PC-3 (cell line): Measurements from ENCODE around the gene LRRC63. TPM values are rescaled to one million over a fixed set of nuclear protein-coding genes. Genes with fewer than 3 reads are reported as not detected.

Source experiments
- ATAC-seq: fragments of 200-7000 bp; cut with Tn5 transposase; 2 replicates; pipeline ENCODE4 v1.9.1; 2020; ENCODE audit warnings: mild to moderate bottlenecking, moderate library complexity
- BruUV-seq: library from RNA; stranded (reverse); fragments of 400-500 nt; replicated peaks from 2 replicates; lab custom pipeline; 2021; lab: Mats Ljungman, UMichigan
- CTCF ChIA-PET: fragments of 300-600 bp; sonication (Branson Sonifier 250); formaldehyde crosslinking; loops from one replicate; lab custom pipeline; 2022; ENCODE audit warnings: antibody characterized with exemption; lab: Charles Lee
- POLR2A ChIA-PET: fragments of 300-600 bp; sonication (Branson Sonifier 250); formaldehyde crosslinking; loops from one replicate; lab custom pipeline; 2022; ENCODE audit warnings: antibody characterized with exemption; ENCODE audit not compliant: unreplicated experiment; lab: Charles Lee
- DNase-seq: peaks from one replicate; pipeline ENCODE4 v3.0.0-alpha.2; 2015
- H2AFZ ChIP-seq: fragments of 300-600 bp; sonication (generic); 2 replicates; pipeline ENCODE4 v1.6.0; 2016; ENCODE audit warnings: antibody characterized with exemption, low read length
- H3F3A ChIP-seq: fragments of 300-600 bp; sonication (generic); one replicate; pipeline ENCODE4 v1.6.0; 2017; ENCODE audit warnings: antibody characterized with exemption, low read length, control low read depth, mild to moderate bottlenecking; ENCODE audit not compliant: unreplicated experiment
- H3K27ac ChIP-seq: fragments of 300-600 bp; sonication (generic); 2 replicates; pipeline ENCODE4 v1.5.1; 2016; ENCODE audit warnings: mild to moderate bottlenecking, low read length
- H3K27me3 ChIP-seq: fragments of 300-600 bp; sonication (generic); 2 replicates; pipeline ENCODE4 v1.6.1; 2016; ENCODE audit warnings: low read length, mixed read lengths
- H3K36me3 ChIP-seq: fragments of 300-600 bp; sonication (generic); 2 replicates; pipeline ENCODE4 v1.6.1; 2016; ENCODE audit warnings: low read depth, mixed run types, low read length, mixed read lengths
- H3K4me1 ChIP-seq: fragments of 300-600 bp; sonication (generic); 2 replicates; pipeline ENCODE4 v1.5.1; 2016; ENCODE audit warnings: low read length; ENCODE audit not compliant: insufficient read depth
- H3K4me2 ChIP-seq: fragments of 300-600 bp; sonication (generic); 2 replicates; pipeline ENCODE4 v1.6.0; 2016; ENCODE audit warnings: low read length
- H3K4me3 ChIP-seq: fragments of 300-600 bp; sonication (generic); 2 replicates; pipeline ENCODE4 v1.5.1; 2016; ENCODE audit warnings: mild to moderate bottlenecking, low read length, mixed read lengths
- H3K79me2 ChIP-seq: fragments of 300-600 bp; sonication (generic); 2 replicates; pipeline ENCODE4 v1.6.1; 2017; ENCODE audit warnings: low read length, mixed read lengths
- H3K9ac ChIP-seq: fragments of 300-600 bp; sonication (generic); 2 replicates; pipeline ENCODE4 v1.6.0; 2016; ENCODE audit warnings: mild to moderate bottlenecking, low read length
- H3K9me2 ChIP-seq: fragments of 300-600 bp; sonication (generic); replicated peaks from 2 replicates; pipeline ENCODE4 v1.6.1; 2016; ENCODE audit warnings: mixed run types, low read length, mixed read lengths
- H3K9me3 ChIP-seq: fragments of 300-600 bp; sonication (generic); 2 replicates; pipeline ENCODE4 v1.6.1; 2016; ENCODE audit warnings: low read length, mixed read lengths
- H4K20me1 ChIP-seq: fragments of 300-600 bp; sonication (generic); 2 replicates; pipeline ENCODE4 v1.6.1; 2016; ENCODE audit warnings: low read length, mixed read lengths
- EZH2 ChIP-seq: fragments of 300-600 bp; sonication (generic); IDR thresholded peaks from one replicate; pipeline ENCODE4 v1.6.1; 2017; ENCODE audit warnings: antibody characterized with exemption, mild to moderate bottlenecking, low read length; ENCODE audit not compliant: unreplicated experiment
- EZH2phosphoT487 ChIP-seq: fragments of 300-600 bp; sonication (generic); IDR thresholded peaks from 2 replicates; pipeline ENCODE4 v1.6.1; 2018; ENCODE audit warnings: mild to moderate bottlenecking, antibody characterized with exemption, low read length, borderline replicate concordance
- intact Hi-C: fragments of 100-400 bp; cut with micrococcal nuclease; formaldehyde crosslinking; loops from 2 replicates; pipeline ENCODE4 v1.9.0; 2023
- total RNA-seq: library from RNA; depleted of rRNA; stranded (reverse); fragments of >200 nt; gene quantifications from 2 replicates; pipeline ENCODE4 v1.2.3, GENCODE V29; 2014
- TF ChIP-seq, protein P1 (sequence below): fragments of 300-600 bp; sonication (generic); conservative IDR thresholded peaks from 2 replicates; pipeline ENCODE4 v1.5.1; 2017; ENCODE audit warnings: antibody characterized with exemption, low read depth, mild to moderate bottlenecking, low read length

LRRC63 gene
- total RNA-seq, 1 experiment from 2014 or later, result 0.26 TPM

- Histone ChIP-seq H3F3A (no peaks in the 10 kb centered on the region), H2AFZ (no peak overlapping the region), H3K4me3 (peak overlapping the region; percentile 41; the same call in 1 of the 2 replicates), H3K27ac (no peak overlapping the region), H3K27me3 (no peaks in the 10 kb centered on the region), H4K20me1 (peaks cover 3% of the 10 kb centered on the region; the same call in 1 of the 2 replicates), H3K9me3 (no peaks in the 10 kb centered on the region), H3K4me2 (peak overlapping the region; percentile 94), H3K36me3 (no peaks in the 10 kb centered on the region; the same call in 1 of the 2 replicates), H3K9me2 (no peaks in the 10 kb centered on the region), H3K79me2 (peaks cover 73% of the 10 kb centered on the region), H3K9ac (no peak overlapping the region), H3K4me1 (0 out of 2 replicates have a peak, but pooled peaks cover 5% of the 10 kb centered on the region)
- TF ChIP-seq EZH2 (no peak), EZH2phosphoT487 (no peak)
- TF ChIP-seq, protein P1, sequence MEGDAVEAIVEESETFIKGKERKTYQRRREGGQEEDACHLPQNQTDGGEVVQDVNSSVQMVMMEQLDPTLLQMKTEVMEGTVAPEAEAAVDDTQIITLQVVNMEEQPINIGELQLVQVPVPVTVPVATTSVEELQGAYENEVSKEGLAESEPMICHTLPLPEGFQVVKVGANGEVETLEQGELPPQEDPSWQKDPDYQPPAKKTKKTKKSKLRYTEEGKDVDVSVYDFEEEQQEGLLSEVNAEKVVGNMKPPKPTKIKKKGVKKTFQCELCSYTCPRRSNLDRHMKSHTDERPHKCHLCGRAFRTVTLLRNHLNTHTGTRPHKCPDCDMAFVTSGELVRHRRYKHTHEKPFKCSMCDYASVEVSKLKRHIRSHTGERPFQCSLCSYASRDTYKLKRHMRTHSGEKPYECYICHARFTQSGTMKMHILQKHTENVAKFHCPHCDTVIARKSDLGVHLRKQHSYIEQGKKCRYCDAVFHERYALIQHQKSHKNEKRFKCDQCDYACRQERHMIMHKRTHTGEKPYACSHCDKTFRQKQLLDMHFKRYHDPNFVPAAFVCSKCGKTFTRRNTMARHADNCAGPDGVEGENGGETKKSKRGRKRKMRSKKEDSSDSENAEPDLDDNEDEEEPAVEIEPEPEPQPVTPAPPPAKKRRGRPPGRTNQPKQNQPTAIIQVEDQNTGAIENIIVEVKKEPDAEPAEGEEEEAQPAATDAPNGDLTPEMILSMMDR, result no peak
- ChIA-PET POLR2A (interaction anchor here (0.6 kb wide), 1 partner anchor 126 kb away, joined by 3 read pairs; no protein-coding TSS in a partner anchor), CTCF (no interaction called here)
- no peak for DNase-seq
- BruUV-seq, result no TSS peak
- intact Hi-C loops, result no loop called here
- no peak for ATAC-seq
Observed at GRCh38 chr13:46179491-46179908, 32.2 kb upstream of the LRRC63 start.

DNA sequence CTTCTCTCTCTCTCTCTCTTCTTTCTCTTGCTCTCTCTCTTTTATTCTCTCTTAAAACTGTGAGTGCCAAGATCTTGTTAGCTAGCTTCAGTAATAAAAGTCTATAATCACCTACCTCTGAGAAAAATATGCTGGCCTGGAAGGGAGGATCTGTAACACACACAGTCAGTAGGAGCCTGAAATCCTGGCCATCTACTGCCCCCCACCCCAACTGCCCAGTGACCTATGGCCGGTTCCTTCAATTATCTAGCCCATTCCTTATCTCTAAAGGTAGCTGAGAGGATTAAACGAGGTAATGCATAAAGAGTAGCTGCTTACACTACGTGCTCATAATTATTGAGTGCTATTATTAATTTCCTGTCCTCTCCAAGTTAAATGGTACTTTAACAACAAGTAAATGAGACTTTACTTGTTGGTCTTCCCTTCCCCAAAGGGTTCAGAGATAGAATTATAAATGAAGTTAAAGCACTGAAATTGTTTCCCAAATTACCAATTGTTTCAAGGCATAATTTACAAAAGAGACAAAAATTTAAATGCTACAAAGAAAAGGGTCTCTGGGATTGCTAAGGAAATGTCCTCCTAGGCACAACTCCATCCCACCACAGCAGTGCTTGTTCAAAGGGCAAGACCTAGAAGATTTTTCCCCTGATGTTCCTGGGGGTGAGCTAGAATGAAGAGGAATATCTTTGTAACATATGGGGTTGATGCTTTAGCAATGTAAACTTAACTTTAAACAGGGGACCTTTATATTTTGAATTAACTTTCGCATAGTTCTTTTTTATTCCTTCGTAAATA, 31.6 kb upstream of the LRRC63 start:
- TF ChIP-seq, protein P1, result no peak
- TF ChIP-seq EZH2, result no peak
- no peak for TF ChIP-seq EZH2phosphoT487
- CTCF ChIA-PET, result no interaction called here
- peak overlapping the region; percentile 86; the same call in 1 of the 2 replicates for H3K9ac ChIP-seq
- no peaks in the 10 kb centered on the region for H3K9me3 ChIP-seq
- no peak overlapping the region for H3K27ac ChIP-seq
- H3K9me2 ChIP-seq, result no peaks in the 10 kb centered on the region
- ATAC-seq, result no peak
- peaks cover 3% of the 10 kb centered on the region; the same call in 1 of the 2 replicates for H4K20me1 ChIP-seq
- intact Hi-C loops, result loop anchor here (5.0 kb wide), 1 partner anchor 107 kb away; no protein-coding TSS in a partner anchor
- H3K4me2 ChIP-seq, result peak overlapping the region; percentile 94
- no peaks in the 10 kb centered on the region; the same call in 1 of the 2 replicates for H3K36me3 ChIP-seq
- H3K4me3 ChIP-seq, result peak overlapping the region; percentile 91
- no peak overlapping the region for H2AFZ ChIP-seq
- H3K27me3 ChIP-seq, result no peaks in the 10 kb centered on the region
- POLR2A ChIA-PET, result no interaction called here
- peaks cover 66% of the 10 kb centered on the region for H3K79me2 ChIP-seq
- H3F3A ChIP-seq, result no peaks in the 10 kb centered on the region
- H3K4me1 ChIP-seq, result 0 out of 2 replicates have a peak, but pooled peaks cover 5% of the 10 kb centered on the region
- BruUV-seq, result no TSS peak
- DNase-seq, result no peak
